HG03439 (cell line): Measurements from ENCODE around the gene RDX.

ENCODE experiments used
- ATAC-seq: cut with Tn5 transposase; IDR thresholded peaks from one replicate; pipeline ENCODE4 v1.9.1; 2021; ENCODE audit warnings: mild to moderate bottlenecking, moderate library complexity; ENCODE audit not compliant: unreplicated experiment

Gene RDX

GRCh38 chr11:110296226-110297075, at the start of gene RDX:
TSS of gene RDX (minus strand) at chr11:110296614. CDS start at chr11:110279692, 16,922 bp downstream.
- ATAC-seq: peak; percentile 71

- ATAC-seq: peak; percentile 52
Measured at GRCh38 chr11:110345743-110346142, 49.3 kb upstream of the RDX start.

- ATAC-seq: no peak
Measured at GRCh38 chr11:110340436-110340835, 44.0 kb upstream of the RDX start.

GRCh38 chr11:110339456-110340250, 43.2 kb upstream of the RDX start:
- no peak for ATAC-seq

- ATAC-seq: no peak
Measured at GRCh38 chr11:110338684-110339083, 42.3 kb upstream of the RDX start.

GRCh38 chr11:110337570-110338193, 41.3 kb upstream of the RDX start:
- no peak for ATAC-seq

- ATAC-seq: no peak
Measured at GRCh38 chr11:110336054-110336453, 39.6 kb upstream of the RDX start.

GRCh38 chr11:110335358-110335757, 38.9 kb upstream of the RDX start:
- ATAC-seq: no peak

- ATAC-seq: no peak
Measured at GRCh38 chr11:110331626-110332025, 35.2 kb upstream of the RDX start.

GRCh38 chr11:110329445-110329844, 33.0 kb upstream of the RDX start:
- no peak for ATAC-seq

- no peak for ATAC-seq
Measured at GRCh38 chr11:110327508-110327907, 31.1 kb upstream of the RDX start.

GRCh38 chr11:110323786-110324185, 27.4 kb upstream of the RDX start:
- ATAC-seq: no peak

GRCh38 chr11:110319501-110319900, 23.1 kb upstream of the RDX start:
- ATAC-seq: no peak

- no peak for ATAC-seq
Measured at GRCh38 chr11:110318638-110319404, 22.4 kb upstream of the RDX start.

GRCh38 chr11:110317516-110317932, 21.1 kb upstream of the RDX start:
- no peak for ATAC-seq

- no peak for ATAC-seq
Measured at GRCh38 chr11:110314366-110315095, 18.1 kb upstream of the RDX start.

- no peak for ATAC-seq
Measured at GRCh38 chr11:110312670-110313069, 16.3 kb upstream of the RDX start.

- ATAC-seq: no peak
Measured at GRCh38 chr11:110311783-110312579, 15.6 kb upstream of the RDX start.

GRCh38 chr11:110308071-110308470, 11.7 kb upstream of the RDX start:
- ATAC-seq: no peak
